Measurements from ENCODE around the gene KIF18B. TPM values are rescaled to one million over a fixed set of nuclear protein-coding genes. Genes with fewer than 3 reads are reported as not detected.

KIF18B gene
- total and polyA plus RNA-seq, 2 of the 13 experiments (the other 11 are each of a cell fraction or from before 2014, with no cell fraction given), result 15.2 to 15.3 TPM

GRCh38 chr17:44899074-44899782 lies 48.3 kb downstream of the KIF18B start, which contains the start of gene EFTUD2 (continued):
- TF ChIP-seq ZNF580 (CRISPR knock-in tag; IDR thresholded peaks at IDR 0.05; ENCODE audit: borderline replicate concordance, low read depth), result peak; percentile 97
- TF ChIP-seq PHF5A (CRISPR knock-in tag; IDR thresholded peaks at IDR 0.05; ENCODE audit: low read depth, unreplicated experiment), result peak; percentile 97
- TF ChIP-seq ARID3A (IDR thresholded peaks at IDR 0.05; ENCODE audit: low read depth, low read length), result peak; percentile 25; the same call in 1 of the 2 replicates
- TF ChIP-seq ZNF10 (CRISPR knock-in tag; IDR thresholded peaks at IDR 0.05; ENCODE audit: borderline replicate concordance, low read depth), result no peak
- TF ChIP-seq HINFP (CRISPR knock-in tag; IDR thresholded peaks at IDR 0.05; ENCODE audit: low read depth), result peak; percentile 91
- peak; percentile 81; the same call in 1 of the 2 replicates for TF ChIP-seq ZNF878 (CRISPR knock-in tag; IDR thresholded peaks at IDR 0.05)
- TF ChIP-seq LBX2 (CRISPR knock-in tag; IDR thresholded peaks at IDR 0.05; ENCODE audit: borderline replicate concordance), result no peak
- peak; percentile 94 for TF ChIP-seq ZBTB38 (CRISPR knock-in tag; IDR thresholded peaks at IDR 0.05)
- no peak for TF ChIP-seq ZNF703 (CRISPR knock-in tag; IDR thresholded peaks at IDR 0.05; ENCODE audit: borderline replicate concordance)
- no peak; the same call in 1 of the 2 replicates for TF ChIP-seq ZNF460 (CRISPR knock-in tag; IDR thresholded peaks at IDR 0.05; ENCODE audit: borderline replicate concordance)
- peak; percentile 78; the same call in 1 of the 2 replicates for TF ChIP-seq HES4 (CRISPR knock-in tag; IDR thresholded peaks at IDR 0.05; ENCODE audit: borderline replicate concordance)
- TF ChIP-seq ZNF75D (CRISPR knock-in tag; IDR thresholded peaks at IDR 0.05; ENCODE audit: borderline replicate concordance), result peak; percentile 48; the same call in 1 of the 2 replicates
- no peak for TF ChIP-seq ZFP37 (CRISPR knock-in tag; IDR thresholded peaks at IDR 0.05; ENCODE audit: borderline replicate concordance)
- peak; percentile 73; the same call in 1 of the 2 replicates for TF ChIP-seq HOMEZ (CRISPR knock-in tag; IDR thresholded peaks at IDR 0.05; ENCODE audit: low read depth)
- TF ChIP-seq BRD4 (CRISPR knock-in tag; IDR thresholded peaks at IDR 0.05), result peak; percentile 89
- peak; percentile 88 for TF ChIP-seq ZFP1 (CRISPR knock-in tag; IDR thresholded peaks at IDR 0.05)
- no peak; the same call in 1 of the 2 replicates for TF ChIP-seq ZNF740 (CRISPR knock-in tag; IDR thresholded peaks at IDR 0.05)
- peak; percentile 73; the same call in 1 of the 2 replicates for TF ChIP-seq PAWR (CRISPR knock-in tag; IDR thresholded peaks at IDR 0.05; ENCODE audit: borderline replicate concordance)
- TF ChIP-seq ZSCAN29 (CRISPR knock-in tag; conservative IDR thresholded peaks at IDR 0.05), result peak; percentile 97
- 0 out of 2 replicates have a peak, but pooled peaks have one; percentile 60 for TF ChIP-seq ZNF160 (CRISPR knock-in tag; IDR thresholded peaks at IDR 0.05)
- peak; percentile 84; the same call in 1 of the 2 replicates for TF ChIP-seq ZSCAN9 (CRISPR knock-in tag; IDR thresholded peaks at IDR 0.05; ENCODE audit: borderline replicate concordance)
- no peak for TF ChIP-seq NFIB (CRISPR knock-in tag; IDR thresholded peaks at IDR 0.05; ENCODE audit: borderline replicate concordance)
- TF ChIP-seq ZKSCAN8 (CRISPR knock-in tag; IDR thresholded peaks at IDR 0.05; ENCODE audit: borderline replicate concordance), result peak; percentile 89
